Ovary (tissue), 3 donors: ENCODE data around the gene LRRC36.

ENCODE experiments used
- CTCF ChIP-seq, 3 donors: fragments of 450-650 bp in 2 of 3; fragments of 200-600 bp in 1 of 3; IDR thresholded peaks; one replicate each; pipeline versions ENCODE4 v1.5.1 to v1.8.0; 2016 to 2022; ENCODE audit warnings: antibody characterized with exemption in 3 of 3, mild to moderate bottlenecking in 1 of 3
- POLR2A ChIP-seq: fragments of 450-650 bp; IDR thresholded peaks from one replicate; pipeline ENCODE4 v1.6.1; 2017; ENCODE audit warnings: antibody characterized with exemption, mild to moderate bottlenecking, moderate library complexity
- donor health status: DM: no; HTN: no; CAD: no.

GRCh38 chr16:67317853-67318252 lies 8.8 kb upstream of the LRRC36 start:
- TF ChIP-seq CTCF (IDR thresholded peaks at IDR 0.05) (no peak), POLR2A (no peak)
